Fibroblast of lung (primary cell): Measurements from ENCODE around the gene ITPR2. TPM values are rescaled to one million over a fixed set of nuclear protein-coding genes. Genes with fewer than 3 reads are reported as not detected.

Experiments used
- DNase-seq, 2 donors: peaks; one replicate each; pipeline versions ENCODE4 v3.0.0 to v3.0.0-alpha.2; 2010; ENCODE audit warnings: low read depth in 2 of 2
- H2AFZ ChIP-seq: 2 replicates; pipeline ENCODE4 v1.5.1; 2012; ENCODE audit warnings: low read length, control low read depth, inconsistent platforms
- H3K27ac ChIP-seq: 2 replicates; pipeline ENCODE4 v1.5.1; 2011; ENCODE audit warnings: low read length, control low read depth; ENCODE audit not compliant: insufficient read depth
- H3K27me3 ChIP-seq: 2 replicates; pipeline ENCODE4 v1.5.1; 2011; ENCODE audit warnings: mild to moderate bottlenecking, low read length; ENCODE audit not compliant: control insufficient read depth, insufficient read depth
- H3K36me3 ChIP-seq: 2 replicates; pipeline ENCODE4 v1.5.1; 2011; ENCODE audit warnings: low read length; ENCODE audit not compliant: control insufficient read depth, insufficient read depth
- H3K4me1 ChIP-seq: 2 replicates; pipeline ENCODE4 v1.5.1; 2011; ENCODE audit warnings: low read length; ENCODE audit not compliant: control insufficient read depth, insufficient read depth; ENCODE audit errors: extremely low read depth
- H3K4me2 ChIP-seq: 2 replicates; pipeline ENCODE4 v1.5.1; 2011; ENCODE audit warnings: low read length, control low read depth; ENCODE audit not compliant: insufficient read depth; ENCODE audit errors: extremely low read depth
- H3K4me3 ChIP-seq, 4 experiments: fragments of 200-600 bp in 1 of 4; sonication (generic) in 1 of 4; replicated peaks in 1 of 4; 2 replicates each; pipeline ENCODE4 v1.5.1; 2011 to 2016; ENCODE audit warnings: low read length in 4 of 4, low read depth in 3 of 4, mild to moderate bottlenecking in 3 of 4, control low read depth in 2 of 4, inconsistent platforms in 1 of 4, mixed read lengths in 1 of 4; ENCODE audit not compliant: insufficient read depth in 1 of 4; ENCODE audit errors: control extremely low read depth in 1 of 4
- H3K79me2 ChIP-seq: 2 replicates; pipeline ENCODE4 v1.5.1; 2012; ENCODE audit warnings: mild to moderate bottlenecking, low read length, inconsistent platforms; ENCODE audit not compliant: control insufficient read depth, insufficient read depth
- H3K9ac ChIP-seq: 2 replicates; pipeline ENCODE4 v1.5.1; 2011; ENCODE audit warnings: mild to moderate bottlenecking, low read length, control low read depth; ENCODE audit not compliant: insufficient read depth
- H3K9me3 ChIP-seq: 2 replicates; pipeline ENCODE4 v1.5.1; 2012; ENCODE audit warnings: low read depth, low read length; ENCODE audit not compliant: control insufficient read depth, insufficient read depth
- H4K20me1 ChIP-seq: 2 replicates; pipeline ENCODE4 v1.5.1; 2011; ENCODE audit warnings: low read length; ENCODE audit not compliant: control insufficient read depth, insufficient read depth; ENCODE audit errors: extremely low read depth
- CTCF ChIP-seq, 2 donors: IDR thresholded peaks in 1 of 2; conservative IDR thresholded peaks in 1 of 2; 1 replicate in 1 of 2; 2 replicates in 1 of 2; pipeline ENCODE4 v1.5.1; 2011 to 2012; ENCODE audit warnings: low read length in 2 of 2, control low read depth in 1 of 2, inconsistent platforms in 1 of 2, low read depth in 1 of 2, mild to moderate bottlenecking in 1 of 2
- EZH2 ChIP-seq: IDR thresholded peaks from 2 replicates; pipeline ENCODE4 v1.5.1; 2012; ENCODE audit warnings: low read length, control low read depth, mild to moderate bottlenecking; ENCODE audit errors: missing control alignments
- polyA plus RNA-seq, 2 donors: library from polyadenylated mRNA; depleted of rRNA in 1 of 2; stranded (reverse) in 1 of 2; unstranded in 1 of 2; fragments of >200 nt; gene quantifications; 2 replicates each; pipeline ENCODE4 v1.2.1, GENCODE V29; 2011 to 2012; ENCODE audit warnings: missing spikeins in 1 of 2
- total RNA-seq: library from RNA; depleted of rRNA; stranded (reverse); fragments of >200 nt; gene quantifications from 2 replicates; pipeline ENCODE4 v1.2.1, GENCODE V29; 2014

ITPR2 gene
- total and polyA plus RNA-seq, 2 donors (not counting 1 experiment from before 2014, with no cell fraction given), result 5.1 to 24.6 TPM

- no peaks in the 10 kb centered on the region for H3K79me2 ChIP-seq
- no peaks in the 10 kb centered on the region for H3K9me3 ChIP-seq
- H2AFZ ChIP-seq, result no peak overlapping the region
- no peak for TF ChIP-seq CTCF (conservative IDR thresholded peaks at IDR 0.05 in 1 of 2, IDR thresholded peaks at IDR 0.05 in 1 of 2; ENCODE audit: low read depth in 1 of 2, low read length in 2 of 2)
- TF ChIP-seq EZH2, result no peak
- no peaks in the 10 kb centered on the region for H3K27me3 ChIP-seq
- no peak overlapping the region for H3K9ac ChIP-seq
- no peak overlapping the region for H3K4me2 ChIP-seq
- H3K4me1 ChIP-seq, result no peaks in the 10 kb centered on the region
- H4K20me1 ChIP-seq, result no peaks in the 10 kb centered on the region
- no peak for DNase-seq
- H3K4me3 ChIP-seq, result no peak overlapping the region
- H3K36me3 ChIP-seq, result no peaks in the 10 kb centered on the region
- no peak overlapping the region for H3K27ac ChIP-seq
Observed at GRCh38 chr12:26654623-26655022, 178.4 kb downstream of the ITPR2 start.

- Histone ChIP-seq H3K4me1 (peaks cover 7% of the 10 kb centered on the region), H3K4me2 (no peak overlapping the region), H4K20me1 (no peaks in the 10 kb centered on the region), H3K4me3 (no peak overlapping the region), H3K79me2 (no peaks in the 10 kb centered on the region), H3K27ac (no peak overlapping the region), H3K9me3 (no peaks in the 10 kb centered on the region), H3K36me3 (no peaks in the 10 kb centered on the region), H3K9ac (no peak overlapping the region), H2AFZ (no peak overlapping the region), H3K27me3 (no peaks in the 10 kb centered on the region)
- peak; percentile 78 to 83 for DNase-seq
- TF ChIP-seq CTCF (conservative IDR thresholded peaks at IDR 0.05 in 1 of 2, IDR thresholded peaks at IDR 0.05 in 1 of 2; ENCODE audit: low read depth in 1 of 2, low read length in 2 of 2) (peak; percentile 85 to 88), EZH2 (no peak)
Observed at GRCh38 chr12:26651566-26652188, 181.3 kb downstream of the ITPR2 start.

- Histone ChIP-seq H3K4me1 (peaks cover 11% of the 10 kb centered on the region), H3K4me3 (no peak overlapping the region), H3K79me2 (no peaks in the 10 kb centered on the region), H3K36me3 (no peaks in the 10 kb centered on the region), H3K4me2 (no peak overlapping the region), H3K9ac (no peak overlapping the region), H3K27me3 (no peaks in the 10 kb centered on the region), H3K27ac (no peak overlapping the region), H4K20me1 (no peaks in the 10 kb centered on the region), H2AFZ (no peak overlapping the region), H3K9me3 (no peaks in the 10 kb centered on the region)
- no peak for DNase-seq
- TF ChIP-seq CTCF (conservative IDR thresholded peaks at IDR 0.05 in 1 of 2, IDR thresholded peaks at IDR 0.05 in 1 of 2; ENCODE audit: low read depth in 1 of 2, low read length in 2 of 2) (no peak), EZH2 (no peak)
Observed at GRCh38 chr12:26651036-26651435, 182.0 kb downstream of the ITPR2 start.
